Muscle of back (tissue), 11 donors: ENCODE measurements around the gene COA1. TPM values are rescaled to one million over a fixed set of nuclear protein-coding genes. Genes with fewer than 3 reads are reported as not detected.

ENCODE experiments used
- DNase-seq, 3 donors: peaks; one replicate each; pipeline versions ENCODE4 v3.0.0 to v3.0.0-alpha.2; 2013
- polyA plus RNA-seq, 10 donors: library from polyadenylated mRNA; unstranded; fragments of 120-200 nt; gene quantifications; one replicate each; pipeline ENCODE4 v1.2.1, GENCODE V29; 2013; ENCODE audit not compliant: insufficient read length in 10 of 10

COA1 gene
- polyA plus RNA-seq, 10 donors: 35.2 to 45.4 (median 40.7) TPM

- DNase-seq: no peak
These were observed 73.7 kb downstream of the COA1 start for GRCh38 chr7:43655584-43655983.

- DNase-seq: no peak
These were observed 75.3 kb downstream of the COA1 start for GRCh38 chr7:43653891-43654504.

GRCh38 chr7:43653466-43653865 lies 75.9 kb downstream of the COA1 start:
- no peak for DNase-seq

GRCh38 chr7:43652364-43652763 lies 77.0 kb downstream of the COA1 start:
- no peak for DNase-seq

- DNase-seq: peak in 1 of 3 donors; percentile 8
These were observed 78.8 kb downstream of the COA1 start for GRCh38 chr7:43650457-43651052.

GRCh38 chr7:43649755-43650274 lies 79.5 kb downstream of the COA1 start:
- DNase-seq: no peak

GRCh38 chr7:43648473-43649406 lies 80.6 kb downstream of the COA1 start:
- peak in 1 of 3 donors; percentile 39 for DNase-seq

- DNase-seq: peak; percentile 54 to 98 (median 71)
These were observed 81.5 kb downstream of the COA1 start for GRCh38 chr7:43647673-43648472.

- DNase-seq: peak in 1 of 3 donors; percentile 32
These were observed 82.0 kb downstream of the COA1 start for GRCh38 chr7:43647339-43647672.

GRCh38 chr7:43646603-43647338 lies 82.6 kb downstream of the COA1 start:
- peak in 1 of 3 donors; percentile 10 for DNase-seq

GRCh38 chr7:43645699-43646226 lies 83.6 kb downstream of the COA1 start:
- DNase-seq: no peak

GRCh38 chr7:43643846-43644245 lies 85.5 kb downstream of the COA1 start:
- no peak for DNase-seq

- DNase-seq: no peak
These were observed 86.3 kb downstream of the COA1 start for GRCh38 chr7:43642897-43643630.

GRCh38 chr7:43640679-43641078 lies 88.6 kb downstream of the COA1 start:
- no peak for DNase-seq

- peak; percentile 38 to 73 (median 69) for DNase-seq
These were observed 89.3 kb downstream of the COA1 start for GRCh38 chr7:43639858-43640491.

- no peak for DNase-seq
These were observed 92.1 kb downstream of the COA1 start for GRCh38 chr7:43637114-43637806.

- no peak for DNase-seq
These were observed 93.2 kb downstream of the COA1 start for GRCh38 chr7:43636093-43636492.

GRCh38 chr7:43634384-43634783 lies 94.9 kb downstream of the COA1 start:
- no peak for DNase-seq

- DNase-seq: no peak
These were observed 96.6 kb downstream of the COA1 start for GRCh38 chr7:43632746-43633145.
